ENCODE results near the gene HOXD10.

The HOXD10 gene

DNA sequence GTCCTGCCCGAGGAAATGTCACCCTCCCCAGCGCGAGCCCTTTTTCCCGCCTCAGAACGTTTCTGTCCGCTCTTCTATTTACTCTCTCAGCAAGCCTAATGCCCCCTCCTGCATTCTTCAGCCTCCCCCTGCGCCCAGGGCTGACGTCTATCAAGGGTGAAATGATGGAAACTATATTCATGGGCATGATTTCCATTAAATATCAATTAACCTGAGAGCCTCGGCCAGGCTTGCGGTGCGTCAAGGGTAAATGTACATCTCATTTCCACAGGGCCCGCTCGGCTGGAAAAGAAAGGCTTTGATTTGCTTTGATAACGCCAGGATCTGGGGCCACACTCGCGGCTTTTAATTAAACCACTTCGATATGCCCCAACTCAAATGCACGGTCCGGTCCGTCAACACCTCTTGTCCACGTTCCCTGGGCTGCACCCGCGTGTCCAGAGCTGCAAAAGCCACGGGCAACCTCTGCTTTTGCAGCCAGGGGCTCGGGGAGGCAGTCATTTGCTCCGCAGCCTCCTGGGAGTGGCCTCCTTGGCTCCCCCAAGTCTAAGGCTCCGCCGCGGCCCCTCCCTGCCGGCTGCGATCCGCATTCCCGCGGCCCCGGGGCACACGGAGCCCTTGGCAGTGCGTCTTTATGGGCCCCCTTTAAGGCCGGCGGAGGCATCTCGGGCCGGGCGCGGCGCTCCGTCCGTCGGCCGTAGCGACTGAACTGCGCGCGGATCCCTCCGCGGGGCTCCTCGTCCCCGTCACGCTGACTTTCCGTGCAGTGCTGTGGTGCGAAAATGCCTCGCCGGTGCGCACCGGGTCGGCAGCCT, 12.6 kb downstream of the HOXD10 start, which contains the start of gene HOXD8:
HOXD8 (plus strand) TSS at position 724 of the 815 bp plus-strand sequence. CDS start 662 bp downstream, outside the sequence.
- peak within 1 kb of the TSS; percentile 30 to 55 (median 44) for H3K4me3 ChIP-seq
- H3K27ac ChIP-seq = peak within 1 kb of the TSS; percentile 32 to 95 (median 84)

DNA sequence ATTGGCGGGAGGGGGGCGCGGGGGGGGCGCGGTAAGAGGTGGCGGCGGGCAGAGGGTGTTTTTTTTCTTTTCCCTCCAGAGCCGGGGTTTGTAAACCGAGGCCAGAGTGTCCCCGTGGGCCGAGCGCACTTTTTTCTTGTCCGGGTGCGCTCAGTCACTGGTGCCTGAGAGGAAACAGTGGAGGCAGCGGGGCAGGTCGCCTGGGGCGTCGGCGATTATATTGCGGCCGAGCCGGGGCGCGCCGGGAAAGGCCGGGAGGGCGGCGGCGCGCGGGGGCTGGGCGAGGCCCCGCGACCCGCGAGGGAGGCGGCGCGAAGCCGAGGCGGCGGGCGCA, 13.2 kb downstream of the HOXD10 start:
- Histone ChIP-seq H3K4me3 (peak overlapping the region; percentile 23 to 55 (median 44)), H3K27ac (peak overlapping the region; percentile 32 to 95 (median 84))

DNA sequence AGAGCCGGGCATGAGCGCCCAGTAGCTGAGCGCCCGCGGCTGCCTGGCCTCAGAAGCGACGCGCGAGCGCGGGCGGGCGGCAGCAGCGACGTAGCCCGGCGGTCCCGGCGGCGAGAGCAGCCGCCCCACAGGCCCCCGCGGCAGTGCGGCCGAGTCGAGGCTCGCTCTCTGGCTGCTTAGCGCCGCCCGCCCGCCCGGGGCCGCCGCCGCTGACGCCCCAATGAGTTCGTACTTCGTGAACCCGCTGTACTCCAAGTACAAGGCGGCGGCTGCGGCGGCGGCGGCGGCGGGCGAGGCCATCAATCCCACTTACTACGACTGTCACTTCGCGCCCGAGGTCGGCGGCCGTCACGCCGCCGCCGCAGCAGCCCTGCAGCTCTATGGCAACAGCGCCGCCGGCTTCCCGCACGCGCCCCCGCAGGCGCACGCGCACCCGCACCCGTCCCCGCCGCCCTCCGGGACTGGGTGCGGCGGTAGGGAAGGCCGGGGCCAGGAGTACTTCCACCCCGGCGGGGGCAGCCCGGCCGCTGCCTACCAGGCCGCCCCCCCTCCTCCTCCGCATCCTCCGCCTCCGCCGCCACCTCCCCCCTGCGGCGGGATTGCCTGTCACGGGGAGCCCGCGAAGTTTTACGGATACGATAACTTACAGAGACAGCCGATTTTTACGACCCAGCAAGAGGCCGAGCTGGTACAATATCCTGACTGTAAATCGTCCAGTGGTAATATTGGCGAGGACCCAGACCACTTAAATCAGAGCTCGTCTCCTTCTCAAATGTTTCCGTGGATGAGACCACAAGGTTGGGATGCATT, 13.8 kb downstream of the HOXD10 start:
- Histone ChIP-seq H3K4me3 (peak overlapping the region; percentile 30 to 55 (median 44)), H3K27ac (peak overlapping the region; percentile 25 to 95 (median 84))

DNA sequence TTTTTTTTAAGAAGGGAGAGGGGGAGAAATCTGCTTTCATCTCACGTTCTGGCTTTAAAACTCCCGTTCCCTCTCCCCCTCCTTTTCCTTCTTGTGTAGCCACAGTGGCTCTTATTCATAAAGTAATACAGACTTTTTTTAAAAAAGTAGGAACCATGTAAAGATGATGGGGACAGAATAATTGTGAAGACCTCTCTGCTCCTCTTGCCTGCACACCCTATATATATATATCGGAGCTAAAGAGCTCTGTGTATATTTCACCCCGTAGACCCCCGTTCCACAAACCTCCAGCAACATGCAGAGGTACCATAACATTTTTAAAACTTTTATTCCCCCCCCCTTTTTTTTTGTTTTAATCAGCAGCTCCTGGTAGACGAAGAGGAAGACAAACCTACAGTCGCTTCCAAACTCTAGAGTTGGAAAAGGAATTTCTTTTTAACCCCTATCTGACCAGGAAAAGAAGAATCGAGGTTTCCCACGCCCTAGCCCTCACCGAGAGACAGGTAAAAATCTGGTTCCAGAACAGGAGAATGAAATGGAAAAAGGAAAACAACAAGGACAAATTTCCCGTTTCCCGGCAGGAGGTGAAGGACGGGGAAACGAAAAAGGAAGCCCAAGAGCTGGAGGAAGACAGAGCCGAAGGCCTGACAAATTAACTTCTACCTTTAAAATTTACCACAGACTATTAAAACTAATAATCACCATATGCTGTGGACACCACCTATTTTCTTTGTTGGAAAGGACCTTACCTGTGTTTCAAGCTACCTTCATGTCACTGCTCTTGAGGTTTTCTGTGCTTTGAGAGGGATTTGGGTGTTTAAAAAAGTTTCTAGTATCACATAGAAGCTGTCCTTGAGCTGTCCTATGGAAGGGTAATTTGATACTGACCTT, 14.6 kb downstream of the HOXD10 start:
- H3K4me3 ChIP-seq = peak overlapping the region; percentile 30 to 55 (median 44)
- H3K27ac ChIP-seq = peak overlapping the region in 19 of 21 experiments; percentile 25 to 95 (median 86)

DNA sequence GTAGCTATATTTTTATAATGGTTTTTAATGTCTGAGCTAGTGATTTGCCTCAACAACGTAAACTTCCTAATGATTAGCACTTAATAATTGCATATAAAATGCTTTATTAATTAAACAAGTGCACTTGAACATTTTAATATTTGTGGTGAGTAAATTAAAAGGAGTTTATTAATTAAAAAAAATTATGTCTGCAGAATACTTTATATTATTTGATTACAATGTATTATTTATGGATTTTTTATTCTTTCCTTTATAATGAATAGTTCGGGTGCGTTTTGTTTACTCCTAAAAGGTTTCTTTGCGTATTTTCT, 15.2 kb downstream of the HOXD10 start:
- Histone ChIP-seq H3K27ac (peak overlapping the region in 9 of 21 experiments; percentile 79 to 95 (median 91)), H3K4me3 (peak overlapping the region; percentile 6 to 55 (median 44))

DNA sequence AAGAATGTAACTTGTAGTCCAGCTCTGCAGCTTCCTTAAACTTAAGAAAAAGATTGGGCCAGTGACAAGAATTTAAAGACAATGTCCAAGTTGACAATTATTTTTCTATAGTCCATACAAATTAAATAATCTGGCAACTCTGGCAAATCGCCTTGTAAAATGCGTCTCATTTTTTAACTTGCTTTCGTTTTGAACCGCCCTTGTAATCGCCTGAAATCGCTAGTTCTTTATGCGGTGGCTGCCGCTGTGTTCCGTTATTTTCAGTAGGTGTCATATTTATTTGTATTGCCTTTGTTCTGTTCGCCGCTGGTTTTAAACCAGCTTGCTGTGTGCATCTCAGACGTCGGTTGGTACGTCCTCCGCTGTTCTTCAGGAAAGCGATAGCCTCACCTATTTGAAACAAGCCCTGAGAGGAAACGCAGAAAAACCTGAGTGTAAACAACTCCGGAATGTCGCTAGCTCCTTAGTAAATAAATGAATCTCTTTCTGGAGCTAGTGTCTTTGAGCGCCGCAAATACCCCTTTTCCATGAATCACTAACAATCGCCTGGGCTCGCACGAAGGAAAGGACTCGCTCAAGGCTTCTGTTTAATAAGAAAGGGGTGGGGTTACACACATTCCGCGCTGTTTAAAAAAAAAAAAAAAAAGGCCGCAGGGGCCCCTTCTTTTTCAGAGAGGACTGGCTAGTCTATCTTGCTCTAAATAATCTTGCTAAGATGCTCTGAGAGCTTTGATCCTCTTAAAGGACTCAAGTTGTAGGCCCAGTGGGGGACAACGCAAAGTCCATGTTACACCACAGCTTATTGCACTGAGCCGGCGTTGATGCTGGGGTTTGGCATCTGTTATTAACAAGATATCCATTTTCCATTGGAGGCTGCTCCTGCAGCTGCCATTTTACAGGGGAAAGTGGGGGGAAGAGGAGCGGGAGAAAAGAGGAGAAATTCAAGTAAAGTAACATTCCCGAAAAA, 15.9 kb downstream of the HOXD10 start:
- H3K4me3 ChIP-seq = peak overlapping the region; percentile 6 to 55 (median 44)

DNA sequence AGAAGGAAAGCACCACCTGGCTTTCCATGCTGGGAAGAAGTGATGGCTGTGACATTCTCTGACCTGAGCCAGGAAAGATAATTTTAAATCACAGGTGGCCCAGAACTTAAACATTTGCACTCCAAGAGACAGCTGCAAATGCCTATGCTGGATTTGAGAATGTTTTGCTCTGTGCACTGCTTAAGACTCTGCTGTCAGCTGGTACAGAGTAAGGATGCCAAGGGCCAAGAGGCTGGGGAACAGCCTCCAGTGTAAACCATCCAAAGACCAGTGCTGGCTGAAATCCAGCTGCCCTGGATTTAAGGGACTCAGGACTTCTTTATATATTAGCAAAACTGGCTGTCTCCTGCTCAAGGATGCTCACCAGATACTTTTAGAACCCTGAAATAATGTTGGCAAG, 16.8 kb downstream of the HOXD10 start:
- Histone ChIP-seq H3K4me3 (no peak overlapping the region), H3K27ac (peak overlapping the region in 3 of 21 experiments; percentile 91 to 95 (median 94))

More for the DNA sequence above, 15.9 kb downstream of the HOXD10 start:
- peak overlapping the region in 10 of 21 experiments; percentile 15 to 95 (median 88) for H3K27ac ChIP-seq

DNA sequence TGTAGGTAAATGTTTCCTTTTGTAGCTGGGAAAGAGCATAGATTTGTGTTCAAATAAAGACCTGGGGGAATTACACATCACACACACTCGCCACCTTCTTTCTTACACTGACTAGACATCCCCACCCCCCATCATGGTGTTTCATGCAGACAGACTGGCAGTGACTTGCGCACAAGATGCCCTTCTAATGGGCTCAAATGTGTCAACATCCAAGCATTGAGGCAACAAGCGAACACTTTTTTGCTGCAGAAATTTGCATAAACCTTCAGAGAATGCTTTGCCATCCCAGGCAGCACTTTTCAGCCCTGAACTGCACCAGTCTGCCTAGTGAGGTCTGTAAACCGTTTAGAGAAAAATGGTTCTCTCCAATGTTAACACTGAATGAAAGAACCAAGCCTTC, 17.5 kb downstream of the HOXD10 start:
- no peak overlapping the region for H3K27ac ChIP-seq
- no peak overlapping the region for H3K4me3 ChIP-seq

DNA sequence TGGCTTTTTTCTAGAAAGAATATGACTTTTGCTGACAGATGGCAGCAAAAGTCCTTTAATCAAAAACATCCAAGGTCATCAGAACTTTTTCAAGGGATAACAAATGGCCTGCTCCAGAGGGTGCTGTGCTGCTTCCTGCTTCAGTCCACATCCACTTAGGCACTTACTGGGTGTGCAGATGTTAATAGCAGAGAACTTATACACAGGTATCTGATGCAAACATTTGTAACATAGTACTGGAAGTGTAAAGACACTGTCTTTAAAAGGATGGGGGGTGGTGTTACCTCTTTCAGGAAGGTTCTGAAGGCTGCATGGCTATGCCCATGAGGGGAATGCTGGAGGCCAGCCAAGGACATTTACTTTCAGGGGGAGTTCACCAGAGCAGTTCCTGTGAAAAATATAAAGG, 18.5 kb downstream of the HOXD10 start:
- H3K4me3 ChIP-seq = peak overlapping the region in 1 of 7 experiments; percentile 9

DNA sequence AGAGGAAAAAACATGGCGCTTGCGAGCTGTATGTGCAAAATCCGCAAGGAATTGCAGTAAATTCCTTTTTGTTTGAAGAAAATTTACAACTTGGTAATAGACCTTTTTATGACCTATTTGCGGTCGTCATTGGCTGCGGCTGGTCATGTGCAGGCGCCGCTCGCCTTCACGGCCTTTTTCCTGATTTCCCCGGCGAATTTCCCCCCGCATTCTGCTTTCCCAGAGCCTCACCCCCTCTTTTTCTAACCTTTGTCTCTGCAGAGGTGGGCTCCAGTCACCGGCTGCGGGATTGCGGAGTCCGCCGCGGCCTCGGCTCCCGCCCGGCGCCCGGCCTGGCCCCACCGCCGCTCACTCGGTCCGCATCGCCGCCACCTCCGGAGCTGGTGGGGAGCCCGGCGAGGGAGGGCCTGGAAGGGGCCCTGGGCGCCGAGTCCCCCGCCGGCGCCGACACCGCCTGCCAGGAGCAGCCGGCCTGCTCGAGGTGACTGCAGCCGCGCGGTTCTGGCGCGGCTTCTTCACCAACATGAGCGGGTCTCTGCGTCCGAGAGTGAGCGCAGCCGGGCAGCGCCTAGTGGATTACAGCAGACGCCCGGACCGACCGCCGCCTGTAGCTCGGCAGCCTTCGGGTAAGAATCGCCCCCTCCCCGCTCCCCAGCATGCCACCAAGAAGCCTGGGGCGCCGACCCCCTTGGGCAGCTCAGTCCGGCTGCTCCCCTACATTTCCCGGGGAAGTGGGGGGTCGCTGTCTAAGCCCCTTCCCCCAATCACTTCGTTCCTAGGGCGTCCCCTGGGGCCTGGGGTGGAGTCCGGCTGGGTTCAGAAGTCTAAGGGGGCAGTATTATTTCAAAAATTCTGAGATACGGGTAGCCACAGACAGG, 20.0 kb downstream of the HOXD10 start:
- Histone ChIP-seq H3K4me3 (peak overlapping the region; percentile 26 to 70 (median 40)), H3K27ac (peak overlapping the region; percentile 44 to 98 (median 84))

More for the DNA sequence above, 18.5 kb downstream of the HOXD10 start:
- peak overlapping the region in 8 of 21 experiments; percentile 15 to 98 (median 86) for H3K27ac ChIP-seq

DNA sequence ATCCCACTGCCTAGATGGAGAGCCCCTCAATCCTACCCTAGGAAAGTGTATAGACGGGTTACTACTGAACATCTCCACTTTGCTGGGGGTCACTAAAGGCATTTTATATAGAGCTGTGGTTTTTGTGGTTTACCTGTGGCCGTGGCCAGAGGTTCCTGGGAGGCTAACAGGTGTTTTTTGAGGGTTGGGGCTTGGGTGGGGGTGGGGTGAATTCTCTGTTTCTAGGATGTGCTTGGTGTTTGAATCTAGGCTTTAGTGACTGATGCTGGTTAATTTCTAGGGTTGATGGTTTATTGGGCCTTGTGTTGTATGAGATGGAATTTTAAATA, 20.6 kb downstream of the HOXD10 start:
- peak overlapping the region in 18 of 21 experiments; percentile 44 to 98 (median 85) for H3K27ac ChIP-seq

DNA sequence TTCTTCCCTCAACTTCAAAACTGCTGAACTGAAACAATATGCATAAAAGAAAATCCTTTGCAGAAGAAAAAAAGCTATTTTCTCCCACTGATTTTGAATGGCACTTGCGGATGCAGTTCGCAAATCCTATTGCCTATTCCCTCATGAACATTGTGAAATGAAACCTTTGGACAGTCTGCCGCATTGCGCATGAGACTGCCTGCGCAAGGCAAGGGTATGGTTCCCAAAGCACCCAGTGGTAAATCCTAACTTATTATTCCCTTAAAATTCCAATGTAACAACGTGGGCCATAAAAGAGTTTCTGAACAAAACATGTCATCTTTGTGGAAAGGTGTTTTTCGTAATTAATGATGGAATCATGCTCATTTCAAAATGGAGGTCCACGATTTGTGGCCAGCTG, 21.3 kb downstream of the HOXD10 start:
- peak overlapping the region in 4 of 7 experiments; percentile 2 to 70 (median 42) for H3K4me3 ChIP-seq
- H3K27ac ChIP-seq = peak overlapping the region in 8 of 21 experiments; percentile 46 to 98 (median 79)

More for the DNA sequence above, 20.6 kb downstream of the HOXD10 start:
- H3K4me3 ChIP-seq = peak overlapping the region; percentile 26 to 70 (median 40)

DNA sequence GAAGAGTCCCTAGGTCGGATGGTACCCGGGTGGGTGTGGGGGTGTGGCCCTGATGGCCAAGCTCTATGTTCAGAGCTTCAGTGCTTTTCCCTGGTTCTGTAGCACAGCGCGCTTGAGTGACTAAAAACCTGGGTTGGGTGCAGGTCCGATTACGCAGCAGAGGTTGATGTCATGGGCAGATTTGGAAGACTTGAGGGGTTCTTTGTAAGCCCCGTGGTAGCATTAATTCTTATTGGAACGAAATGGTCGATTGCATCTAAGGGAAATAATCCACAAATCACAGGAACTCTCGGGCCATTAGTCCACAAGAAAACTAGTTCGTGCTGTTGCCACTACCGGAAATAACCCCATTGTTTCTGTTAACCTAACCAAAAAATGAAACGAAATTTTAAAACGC, 21.9 kb downstream of the HOXD10 start:
- H3K27ac ChIP-seq = peak overlapping the region in 15 of 21 experiments; percentile 13 to 98 (median 74)
- peak overlapping the region in 4 of 7 experiments; percentile 2 to 70 (median 42) for H3K4me3 ChIP-seq

DNA sequence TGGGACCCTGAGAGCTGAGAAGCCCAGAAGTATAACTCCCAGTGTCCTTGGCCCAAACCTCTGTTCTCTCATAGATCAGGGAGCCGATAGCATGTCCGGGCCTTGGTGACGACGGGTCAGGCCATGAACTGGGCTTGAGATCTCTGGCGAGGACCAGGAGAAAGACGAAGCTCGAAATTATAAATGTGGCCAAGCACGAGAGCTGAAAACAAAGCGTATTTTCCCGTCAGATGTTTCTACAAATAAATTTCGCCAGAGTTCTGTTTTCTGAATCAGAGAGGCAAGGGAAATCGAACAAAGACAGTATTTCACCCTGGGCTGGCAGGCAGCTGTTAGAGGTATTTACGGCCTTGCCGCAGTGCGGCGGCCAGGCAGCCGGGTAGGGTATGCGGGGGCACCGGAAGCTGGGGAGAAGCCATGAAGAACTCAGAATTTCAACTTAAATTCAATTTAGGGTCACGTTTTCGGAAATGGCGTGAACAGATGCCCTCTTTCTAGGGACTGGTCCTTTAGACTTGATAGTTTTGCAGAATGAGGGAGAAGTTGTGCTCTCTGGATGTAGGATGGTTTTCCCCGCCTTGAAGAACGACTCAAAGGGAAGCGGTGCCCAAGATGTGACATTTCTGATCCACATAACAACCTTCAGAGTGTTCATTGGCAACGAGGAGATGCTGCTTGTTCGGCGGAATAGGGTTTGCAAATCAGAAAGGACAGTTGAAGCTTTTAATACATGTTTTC, 22.5 kb downstream of the HOXD10 start:
- Histone ChIP-seq H3K27ac (peak overlapping the region in 16 of 21 experiments; percentile 13 to 98 (median 74)), H3K4me3 (peak overlapping the region in 4 of 7 experiments; percentile 2 to 70 (median 42))

DNA sequence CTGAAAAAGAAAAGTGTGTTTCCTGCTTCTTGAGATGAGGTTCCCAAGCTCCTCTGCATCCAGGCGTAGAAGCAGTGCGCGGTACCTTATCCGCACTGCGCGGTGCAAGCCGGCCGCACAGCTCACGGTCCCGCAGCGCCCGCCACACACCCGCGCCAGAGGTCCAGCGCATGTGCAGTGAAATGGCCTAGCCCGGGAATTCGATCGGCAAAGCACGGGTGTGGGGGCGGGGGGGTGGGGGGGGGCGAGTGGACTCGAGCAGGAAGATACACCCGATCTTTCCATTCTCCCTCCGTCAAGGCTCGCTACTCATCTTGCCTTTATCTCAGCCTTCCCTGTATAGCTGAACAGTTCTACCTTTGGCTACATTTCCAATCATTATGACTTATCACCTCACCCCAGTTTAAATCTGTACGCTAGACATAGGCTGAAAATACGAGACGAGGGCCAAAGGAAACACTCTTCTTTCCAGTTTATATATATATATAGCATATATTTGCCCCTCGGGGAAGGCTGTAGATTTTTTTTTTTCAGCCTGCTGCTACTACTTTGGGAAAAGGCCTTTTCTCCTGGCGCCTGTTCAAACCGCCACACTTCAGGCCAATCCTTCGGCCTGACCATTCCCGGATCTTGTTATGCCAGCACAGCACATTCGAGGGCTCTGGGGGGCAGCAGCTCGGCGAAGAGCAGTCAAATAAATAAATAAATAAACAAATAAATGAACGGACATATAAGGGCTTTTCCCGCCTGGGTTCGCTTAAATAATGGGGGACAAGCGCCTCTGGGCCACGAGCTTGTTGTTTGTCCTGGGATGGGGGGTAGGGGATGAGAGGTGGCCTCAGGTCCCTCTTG, 23.3 kb downstream of the HOXD10 start:
- Histone ChIP-seq H3K27ac (peak overlapping the region in 17 of 21 experiments; percentile 13 to 98 (median 72)), H3K4me3 (peak overlapping the region in 5 of 7 experiments; percentile 20 to 70 (median 40))

Measured in skin epidermis (tissue), 12 donors.